RWPE1 (cell line): ENCODE measurements around the gene CIZ1.

Source experiments
- CTCF ChIA-PET: fragments of 350-600 bp; sonication (Branson Sonifier 250); formaldehyde crosslinking; extraction: SDS; loops from one replicate; lab custom pipeline; 2021; lab: Yijun Ruan, JAX
- POLR2A ChIA-PET: fragments of 400-600 bp; formaldehyde crosslinking; extraction: SDS; loops from one replicate; lab custom pipeline; 2020; ENCODE audit warnings: antibody characterized with exemption; ENCODE audit not compliant: low non-redundant PET; lab: Yijun Ruan, JAX
- DNase-seq: peaks from one replicate; pipeline ENCODE4 v3.0.0; 2012; ENCODE audit warnings: low spot score
- H3K27ac ChIP-seq: fragments of 450-650 bp; 2 replicates; pipeline ENCODE4 v1.5.1; 2017
- CTCF ChIP-seq: fragments of 450-650 bp; conservative IDR thresholded peaks from 2 replicates; pipeline ENCODE4 v1.5.1; 2017; ENCODE audit warnings: low read depth, mild to moderate bottlenecking

Gene CIZ1

GRCh38 chr9:128166169-128166568 lies 25.2 kb downstream of the CIZ1 start:
- peak overlapping the region; percentile 69 for H3K27ac ChIP-seq
- TF ChIP-seq CTCF: no peak
- POLR2A ChIA-PET: interaction anchor here (1.2 kb wide), 1 partner anchor 13 kb away, joined by 5 read pairs; no protein-coding TSS in a partner anchor
- DNase-seq: no peak
- CTCF ChIA-PET: interaction anchor here (0.6 to 1.0 kb wide), 2 partner anchors 52 to 1480 kb away, joined by 3 read pairs; no protein-coding TSS in a partner anchor

- no peak for DNase-seq
- CTCF ChIA-PET: interaction anchor here (0.7 kb wide), 1 partner anchor 23 kb away, joined by 3 read pairs; no protein-coding TSS in a partner anchor
- H3K27ac ChIP-seq: peak overlapping the region; percentile 69
- no peak for TF ChIP-seq CTCF
- POLR2A ChIA-PET: interaction anchor here (0.5 kb wide), 1 partner anchor 142 kb away, joined by 5 read pairs; no protein-coding TSS in a partner anchor
Measured at GRCh38 chr9:128164307-128164885, 27.0 kb downstream of the CIZ1 start.

- no peak for DNase-seq
- no peak for TF ChIP-seq CTCF
- POLR2A ChIA-PET: interaction anchor here (0.5 kb wide), 1 partner anchor 142 kb away, joined by 5 read pairs; no protein-coding TSS in a partner anchor
- CTCF ChIA-PET: interaction anchor here (0.7 kb wide), 1 partner anchor 24 kb away, joined by 3 read pairs; no protein-coding TSS in a partner anchor
- peak overlapping the region; percentile 69 for H3K27ac ChIP-seq
Measured at GRCh38 chr9:128163523-128164306, 27.7 kb downstream of the CIZ1 start.

GRCh38 chr9:128163027-128163515 lies 28.3 kb downstream of the CIZ1 start:
- no peak for DNase-seq
- H3K27ac ChIP-seq: peak overlapping the region; percentile 69
- ChIA-PET CTCF (interaction anchor here (0.6 kb wide), 1 partner anchor 211 kb away, joined by 4 read pairs; no protein-coding TSS in a partner anchor), POLR2A (no interaction called here)
- no peak for TF ChIP-seq CTCF

GRCh38 chr9:128162215-128163026 lies 29.0 kb downstream of the CIZ1 start:
- ChIA-PET CTCF (interaction anchor here (0.6 kb wide), 1 partner anchor 212 kb away, joined by 4 read pairs; no protein-coding TSS in a partner anchor), POLR2A (interaction anchor here (0.6 to 0.9 kb wide), 3 partner anchors 17 to 26 kb away, joined by 3 to 6 read pairs (median 4); no protein-coding TSS in a partner anchor)
- no peak for TF ChIP-seq CTCF
- H3K27ac ChIP-seq: peak overlapping the region; percentile 69
- DNase-seq: no peak
